Forelimb muscle (tissue), 1 donor: ENCODE data around the gene MAGI1. TPM values are rescaled to one million over a fixed set of nuclear protein-coding genes. Genes with fewer than 3 reads are reported as not detected.

Source experiments
- DNase-seq: peaks from one replicate; pipeline ENCODE4 v3.0.0-alpha.2; 2013; ENCODE audit warnings: low read depth
- polyA plus RNA-seq: library from polyadenylated mRNA; unstranded; fragments of 120-200 nt; gene quantifications from one replicate; pipeline ENCODE4 v1.2.1, GENCODE V29; 2013; ENCODE audit not compliant: insufficient read length

The MAGI1 gene
- polyA plus RNA-seq, 1 donor, result 12.3 TPM

- no peak for DNase-seq
These were observed 552.8 kb downstream of the MAGI1 start for GRCh38 chr3:65485826-65486469.

- no peak for DNase-seq
These were observed 553.8 kb downstream of the MAGI1 start for GRCh38 chr3:65484964-65485363.

DNA sequence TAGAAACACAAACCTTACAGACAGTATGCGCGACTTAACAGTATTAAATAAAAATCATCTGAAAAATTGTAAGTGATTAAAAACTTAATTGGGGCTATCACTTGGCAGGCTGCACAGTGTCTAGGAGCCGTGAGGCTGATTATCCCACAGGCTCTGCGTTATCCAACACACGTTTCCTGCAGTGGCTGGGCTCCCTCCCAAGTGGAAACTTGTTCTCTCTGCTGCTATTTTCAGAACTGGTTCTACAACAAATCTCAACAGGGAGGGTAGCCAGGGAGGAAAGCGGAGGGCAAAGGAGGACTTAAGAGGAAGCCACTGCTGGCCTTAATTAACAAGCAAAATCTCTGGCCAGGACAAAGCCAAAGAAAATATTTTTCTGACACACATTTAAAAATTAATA is 555.2 kb downstream of the MAGI1 start:
- peak; percentile 29 for DNase-seq

DNA sequence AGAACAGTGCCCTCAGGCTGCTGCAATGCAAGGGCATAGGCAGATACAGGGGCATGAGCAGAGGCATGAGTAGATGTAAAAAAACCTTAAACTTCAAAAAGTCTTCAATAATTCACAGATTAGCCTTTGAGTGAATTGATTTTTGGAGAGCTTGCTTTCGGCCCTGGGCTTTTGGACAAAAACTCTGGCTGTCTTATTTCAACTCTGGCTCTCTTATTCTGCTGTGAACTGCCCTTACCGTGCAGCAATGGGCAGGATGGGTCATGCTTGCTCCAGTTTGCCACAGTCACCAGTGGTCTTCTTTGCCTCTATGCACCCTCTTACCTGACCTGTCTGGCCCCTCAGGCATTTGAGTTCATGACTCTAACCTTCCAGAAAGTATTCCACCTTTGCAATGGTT is 555.7 kb downstream of the MAGI1 start:
- DNase-seq, result no peak

DNA sequence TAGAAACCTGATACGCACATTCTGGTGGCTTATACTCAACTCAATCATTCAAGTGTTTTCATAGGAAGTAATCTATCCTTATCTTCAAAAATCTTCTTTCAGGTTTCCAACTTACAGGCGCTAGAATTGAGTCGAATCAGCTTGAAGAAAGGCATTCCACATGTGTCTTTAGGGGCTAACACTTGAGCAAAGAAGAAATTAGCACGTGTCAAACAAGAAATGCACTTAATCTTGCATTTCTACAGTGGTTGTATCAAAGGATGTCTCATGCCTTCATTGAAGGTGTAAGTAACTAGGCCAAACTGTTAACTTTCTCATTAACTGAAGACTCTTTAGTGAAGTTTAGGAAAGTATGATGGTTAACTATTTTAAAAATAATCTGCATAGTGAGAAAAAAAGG is 557.6 kb downstream of the MAGI1 start:
- no peak for DNase-seq

- no peak for DNase-seq
These were observed 558.7 kb downstream of the MAGI1 start for GRCh38 chr3:65479990-65480389.

DNA sequence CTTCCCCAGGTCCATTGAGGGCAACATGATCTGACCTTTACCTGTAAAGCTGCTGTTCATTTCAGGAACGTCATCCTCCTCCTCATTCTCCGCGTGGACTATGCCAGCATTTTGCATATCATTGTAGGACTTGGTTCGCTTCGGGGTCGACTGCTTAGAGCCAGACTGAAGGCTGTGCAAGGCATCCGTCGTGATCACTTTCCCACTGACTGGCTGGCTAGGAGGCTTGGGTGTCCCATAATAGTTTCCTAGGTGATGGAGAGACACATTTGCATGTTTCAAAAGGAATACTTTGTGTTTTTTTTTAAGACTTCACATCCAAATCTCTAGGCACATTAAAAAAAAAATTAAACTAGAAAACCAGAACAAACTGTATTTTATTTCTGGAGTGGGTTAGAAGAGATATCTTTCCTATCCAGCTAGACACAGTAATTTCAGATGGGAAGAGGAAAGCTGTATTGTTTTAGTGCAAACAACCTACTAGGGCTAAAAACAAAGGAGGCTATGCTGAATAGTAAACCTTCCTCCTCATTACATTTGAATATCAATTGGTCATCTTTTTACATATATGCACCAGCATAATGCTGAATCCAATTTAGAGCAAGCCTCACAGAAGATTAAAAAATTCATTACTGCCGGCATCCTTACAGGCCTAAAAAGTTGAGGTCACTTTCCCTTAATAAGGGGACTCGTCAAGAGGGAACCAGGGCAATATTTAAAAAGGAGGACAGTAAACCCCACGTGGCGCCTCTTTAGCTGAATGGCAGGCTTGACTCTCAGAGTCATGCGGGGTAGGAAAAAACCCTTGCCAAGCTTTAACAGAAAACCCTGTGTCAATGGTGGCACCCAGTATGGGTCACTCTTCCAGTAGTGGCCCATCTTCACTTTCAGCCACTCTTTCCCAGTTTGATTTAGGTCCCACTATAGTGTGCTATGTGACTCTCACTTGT is 559.9 kb downstream of the MAGI1 start:
- no peak for DNase-seq

GRCh38 chr3:65473736-65474135 is 565.0 kb downstream of the MAGI1 start:
- no peak for DNase-seq

- no peak for DNase-seq
These were observed 566.2 kb downstream of the MAGI1 start for GRCh38 chr3:65472501-65472900.

GRCh38 chr3:65466300-65466988 is 572.3 kb downstream of the MAGI1 start:
- DNase-seq, result no peak

DNA sequence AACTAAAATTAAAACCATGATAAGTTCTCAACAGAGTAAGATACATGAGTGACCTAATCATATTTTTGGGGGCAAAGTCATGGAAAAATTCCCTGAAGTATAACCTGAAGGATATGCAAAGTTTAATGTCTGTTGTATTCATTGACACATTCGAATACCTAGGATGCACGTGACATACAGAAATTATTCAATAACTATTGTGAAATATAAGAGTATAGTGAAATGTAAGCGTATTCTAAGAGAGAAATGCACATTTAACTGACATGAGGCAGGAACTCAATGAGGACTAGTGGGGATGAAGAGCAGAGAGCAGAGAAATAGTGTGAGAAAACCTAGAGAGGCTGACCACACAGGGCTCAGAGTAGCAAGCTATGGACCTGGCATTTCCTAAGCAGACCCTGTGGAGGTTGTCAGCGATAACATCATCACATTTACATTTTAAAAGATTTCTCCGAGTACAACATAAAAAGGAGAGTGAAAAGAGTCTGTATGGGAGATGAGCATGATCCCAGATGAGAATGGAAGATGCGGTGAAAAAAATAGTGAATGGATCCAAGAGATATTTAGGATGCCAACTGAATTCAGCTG is 588.8 kb downstream of the MAGI1 start:
- no peak for DNase-seq

DNA sequence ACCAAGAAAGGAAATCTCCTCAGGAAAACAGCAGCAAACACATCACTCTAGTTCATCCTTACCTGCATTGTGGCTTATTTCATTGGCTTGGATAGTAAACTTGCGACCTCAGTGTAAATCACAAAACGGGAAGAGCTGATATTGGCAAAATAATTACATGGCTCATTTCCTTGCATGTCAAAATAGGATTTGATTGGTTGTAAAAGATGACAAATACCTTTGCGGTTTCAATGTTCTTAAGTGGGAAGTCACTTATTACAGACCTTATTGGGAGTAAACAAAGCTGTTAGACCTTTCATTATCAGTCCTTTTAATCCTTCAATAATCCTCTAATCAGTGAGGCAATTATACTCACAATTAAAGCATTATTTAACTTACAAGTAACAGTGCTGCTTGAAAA is 590.6 kb downstream of the MAGI1 start:
- no peak for DNase-seq

DNA sequence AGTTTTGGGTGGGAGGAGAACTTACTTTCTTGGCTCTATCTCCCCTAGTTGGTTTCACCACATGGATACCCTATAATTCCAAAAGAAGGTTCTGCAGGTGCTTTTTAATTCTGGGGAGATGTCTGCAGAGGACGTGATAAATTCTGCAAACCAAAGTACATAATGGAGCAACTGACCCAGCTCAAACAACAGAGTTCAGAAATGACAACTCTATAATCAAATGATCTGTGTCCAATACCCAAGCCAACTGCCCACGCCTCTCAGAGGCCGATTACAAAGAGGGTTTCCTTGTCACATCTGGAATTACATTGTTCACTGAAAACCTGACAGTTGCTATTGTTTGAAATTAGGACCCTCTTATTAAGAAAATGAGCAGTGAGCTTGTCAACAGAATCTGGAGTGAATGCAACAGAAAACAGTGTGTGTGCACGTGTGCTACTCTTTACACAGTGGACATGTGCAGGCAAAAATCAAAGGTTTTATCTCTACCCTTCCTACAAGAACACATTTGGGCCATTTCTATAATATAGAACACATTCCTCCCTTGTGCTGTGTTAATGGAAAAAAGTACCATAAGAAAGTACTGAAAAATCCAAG is 593.0 kb downstream of the MAGI1 start:
- no peak for DNase-seq

DNA sequence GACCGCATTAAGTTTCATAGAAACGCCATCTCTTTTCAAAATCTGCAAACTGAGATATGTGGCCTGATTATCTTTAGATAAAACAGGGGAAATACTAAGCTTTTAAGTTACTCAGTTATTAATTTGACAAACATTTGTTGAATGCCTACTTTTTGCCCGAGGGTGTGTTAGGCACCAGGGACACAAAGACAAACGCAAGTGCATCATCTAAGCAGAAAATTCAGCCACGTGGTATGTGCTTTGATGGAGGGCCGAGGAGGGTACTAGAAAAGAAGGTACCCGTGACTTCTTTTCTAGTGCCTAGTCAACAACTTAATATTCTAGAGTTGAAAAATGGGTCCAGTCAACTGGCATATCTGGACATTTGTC is 594.3 kb downstream of the MAGI1 start:
- no peak for DNase-seq

GRCh38 chr3:65443739-65444446 is 594.8 kb downstream of the MAGI1 start:
- no peak for DNase-seq

GRCh38 chr3:65439641-65440284 is 599.0 kb downstream of the MAGI1 start:
- peak; percentile 36 for DNase-seq

GRCh38 chr3:65438612-65439011 is 600.1 kb downstream of the MAGI1 start:
- no peak for DNase-seq

DNA sequence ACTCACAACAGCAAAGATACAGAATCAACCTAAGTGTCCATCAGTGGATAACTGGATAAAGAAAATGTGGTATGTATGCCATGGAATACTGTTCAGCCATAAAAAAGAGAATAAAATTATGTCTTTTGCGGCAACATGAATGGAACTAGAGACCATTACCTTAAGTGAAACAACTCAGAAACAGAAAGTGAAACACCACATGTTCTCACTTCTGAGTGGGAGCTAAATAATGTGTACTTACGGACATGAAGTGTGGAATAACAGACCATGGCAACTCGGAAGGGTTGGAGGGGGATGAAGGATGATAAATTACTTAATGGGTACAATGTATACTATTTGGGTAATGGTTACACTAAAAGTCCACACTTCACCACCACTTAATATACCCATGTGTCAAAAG is 600.6 kb downstream of the MAGI1 start:
- no peak for DNase-seq

DNA sequence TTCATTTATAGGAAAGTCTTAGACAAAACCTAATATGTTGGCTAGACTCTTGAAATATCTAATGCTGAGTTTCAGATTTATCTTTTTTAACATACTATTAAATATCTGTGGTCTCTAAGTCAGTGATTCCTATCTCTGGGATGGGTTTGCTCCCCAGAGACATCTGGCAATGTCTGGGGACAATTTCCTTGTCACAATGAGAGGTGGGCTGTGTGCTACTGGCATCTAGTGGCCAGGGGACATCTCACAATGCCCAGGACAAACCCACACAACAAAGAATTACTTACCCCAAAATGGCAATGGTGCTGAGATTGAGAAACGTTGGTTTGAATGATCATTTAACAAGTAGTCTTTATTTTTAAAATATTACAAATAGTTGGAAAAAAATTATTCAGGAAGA is 602.1 kb downstream of the MAGI1 start:
- DNase-seq, result no peak

DNA sequence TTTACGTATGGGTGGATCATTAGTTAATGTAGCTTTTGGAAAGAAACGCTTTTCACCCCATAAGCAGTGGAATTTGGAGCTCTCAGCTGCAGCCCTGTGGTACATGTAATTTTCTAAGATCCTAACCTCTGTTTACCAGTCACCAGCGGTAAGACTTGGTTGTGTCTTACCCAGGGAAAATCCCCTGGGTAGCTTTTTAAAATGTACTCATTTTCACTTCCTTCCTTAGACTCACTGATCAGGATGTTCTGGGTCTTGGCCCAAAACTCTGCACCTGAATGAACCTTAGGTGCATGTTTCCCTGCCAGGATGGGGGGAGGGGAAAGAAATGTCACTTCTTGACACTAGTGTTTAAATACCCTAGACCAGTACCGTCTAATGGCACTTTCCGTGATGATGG is 605.2 kb downstream of the MAGI1 start:
- DNase-seq, result no peak
